CD14-positive monocyte (primary cell): ENCODE results near the gene AKT1. TPM values are rescaled to one million over a fixed set of nuclear protein-coding genes. Genes with fewer than 3 reads are reported as not detected.

Experiments
- DNase-seq, 3 donors: peaks; one replicate each; pipeline ENCODE4 v3.0.0-alpha.2; 2011 to 2022
- H2AFZ ChIP-seq: 2 replicates; pipeline ENCODE4 v1.6.0; 2012; ENCODE audit warnings: mild to moderate bottlenecking, low read depth, low read length, inconsistent platforms; ENCODE audit not compliant: insufficient read depth, poor library complexity, severe bottlenecking
- H3K27ac ChIP-seq, 2 donors: 1 replicate in 1 of 2; 2 replicates in 1 of 2; pipeline ENCODE4 v1.5.1; 2012 to 2013; ENCODE audit warnings: low read length in 2 of 2, control low read depth in 1 of 2, inconsistent platforms in 1 of 2, low read depth in 1 of 2, mild to moderate bottlenecking in 1 of 2
- H3K27me3 ChIP-seq, 2 donors: one replicate each; pipeline versions ENCODE4 v1.6.0 to v1.6.1; 2011 to 2013; ENCODE audit warnings: low read length in 2 of 2; ENCODE audit not compliant: control insufficient read depth in 2 of 2, insufficient read depth in 2 of 2
- H3K36me3 ChIP-seq, 2 donors: replicated peaks in 1 of 2; 1 replicate in 1 of 2; 2 replicates in 1 of 2; pipeline versions ENCODE4 v1.5.1 to v1.6.1; 2012 to 2013; ENCODE audit warnings: low read length in 2 of 2, control low read depth in 1 of 2, inconsistent platforms in 1 of 2, mild to moderate bottlenecking in 1 of 2; ENCODE audit not compliant: insufficient read depth in 2 of 2, control insufficient read depth in 1 of 2
- H3K4me1 ChIP-seq, 2 donors: 1 replicate in 1 of 2; 2 replicates in 1 of 2; pipeline versions ENCODE4 v1.5.1 to v1.6.1; 2012 to 2013; ENCODE audit warnings: low read length in 2 of 2, control low read depth in 1 of 2, inconsistent platforms in 1 of 2, mild to moderate bottlenecking in 1 of 2, moderate library complexity in 1 of 2; ENCODE audit not compliant: insufficient read depth in 2 of 2, control insufficient read depth in 1 of 2
- H3K4me2 ChIP-seq: replicated peaks from 2 replicates; pipeline ENCODE3; 2012; ENCODE audit warnings: low read length, moderate library complexity, mild to moderate bottlenecking; ENCODE audit not compliant: poor library complexity, severe bottlenecking; ENCODE audit errors: extremely low read depth
- H3K4me3 ChIP-seq, 3 experiments: fragments of 200-600 bp in 1 of 3; sonication (generic) in 1 of 3; replicated peaks in 1 of 3; 1 replicate in 2 of 3; 2 replicates in 1 of 3; pipeline ENCODE4 v1.5.1; 2011 to 2013; ENCODE audit warnings: low read length in 3 of 3, mild to moderate bottlenecking in 3 of 3, control low read depth in 2 of 3, low read depth in 2 of 3, inconsistent platforms in 1 of 3, moderate library complexity in 1 of 3
- H3K79me2 ChIP-seq: 2 replicates; pipeline ENCODE4 v1.6.0; 2012; ENCODE audit warnings: mild to moderate bottlenecking, control low read depth, inconsistent platforms, low read length, moderate library complexity; ENCODE audit not compliant: insufficient read depth
- H3K9ac ChIP-seq: 2 replicates; pipeline ENCODE4 v1.6.0; 2017; ENCODE audit warnings: low read length, mild to moderate bottlenecking; ENCODE audit not compliant: insufficient read depth, poor library complexity, severe bottlenecking
- H3K9me3 ChIP-seq, 2 donors: replicated peaks in 1 of 2; 1 replicate in 1 of 2; 2 replicates in 1 of 2; pipeline versions ENCODE4 v1.5.1 to v1.6.1; 2012 to 2013; ENCODE audit warnings: low read length in 2 of 2, control low read depth in 1 of 2; ENCODE audit not compliant: control insufficient read depth in 1 of 2, insufficient read depth in 1 of 2
- H4K20me1 ChIP-seq: 2 replicates; pipeline ENCODE4 v1.6.0; 2012; ENCODE audit warnings: mild to moderate bottlenecking, low read length, control low read depth, moderate library complexity; ENCODE audit not compliant: insufficient read depth
- H3K27ac Mint-ChIP-seq, 7 donors: one replicate each; pipeline ENCODE4 v1.8.0; 2020; ENCODE audit warnings: mild to moderate bottlenecking in 7 of 7, mixed read lengths in 7 of 7, moderate library complexity in 6 of 7, inconsistent platforms in 2 of 7
- H3K27me3 Mint-ChIP-seq, 3 donors: one replicate each; pipeline ENCODE4 v1.8.0; 2021 to 2022; ENCODE audit warnings: low read depth in 3 of 3, mild to moderate bottlenecking in 3 of 3, mixed read lengths in 3 of 3, moderate library complexity in 3 of 3, inconsistent platforms in 1 of 3
- H3K36me3 Mint-ChIP-seq, 2 donors: one replicate each; pipeline ENCODE4 v1.8.0; 2020; ENCODE audit warnings: mixed read lengths in 2 of 2, inconsistent platforms in 1 of 2, mild to moderate bottlenecking in 1 of 2
- H3K4me1 Mint-ChIP-seq: one replicate; pipeline ENCODE4 v1.8.0; 2020; ENCODE audit warnings: mild to moderate bottlenecking, mixed read lengths
- H3K4me3 Mint-ChIP-seq, 2 donors: one replicate each; pipeline ENCODE4 v1.8.0; 2020; ENCODE audit warnings: mild to moderate bottlenecking in 2 of 2, mixed read lengths in 2 of 2, moderate library complexity in 1 of 2
- H3K9me3 Mint-ChIP-seq, 7 donors: one replicate each; pipeline ENCODE4 v1.8.0; 2020 to 2022; ENCODE audit warnings: mixed read lengths in 7 of 7, mild to moderate bottlenecking in 6 of 7, moderate library complexity in 6 of 7, inconsistent platforms in 2 of 7
- WGBS: methylation state at CpG from one replicate; pipeline ENCODE4 v1.1.5; 2013; ENCODE audit warnings: missing lambda C conversion rate; ENCODE audit not compliant: insufficient coverage; 5-methylcytosine and 5-hydroxymethylcytosine counted together
- intact Hi-C, 2 donors: fragments of 100-400 bp; cut with micrococcal nuclease; formaldehyde crosslinking; loops; one replicate each; pipeline versions ENCODE4 v1.15.0 to v1.15.1; 2023
- polyA plus RNA-seq, 3 donors: library from polyadenylated mRNA; depleted of rRNA in 1 of 3; unstranded in 2 of 3; stranded (reverse) in 1 of 3; fragments of 300-500 nt in 2 of 3; fragments of >200 nt in 1 of 3; fragmentation: Illumina TruSeq in 2 of 3; gene quantifications; 1 replicate in 2 of 3; 2 replicates in 1 of 3; pipeline ENCODE4 v1.2.3, GENCODE V29; 2012 to 2021
- TF ChIP-seq, protein P1 (sequence below): fragments of 200-600 bp; IDR thresholded peaks from one replicate; pipeline ENCODE4 v1.8.0; 2022; ENCODE audit warnings: antibody characterized with exemption, mild to moderate bottlenecking

The AKT1 gene
- polyA plus RNA-seq, 3 donors: 7.2 to 180 (median 26.4) TPM

DNA sequence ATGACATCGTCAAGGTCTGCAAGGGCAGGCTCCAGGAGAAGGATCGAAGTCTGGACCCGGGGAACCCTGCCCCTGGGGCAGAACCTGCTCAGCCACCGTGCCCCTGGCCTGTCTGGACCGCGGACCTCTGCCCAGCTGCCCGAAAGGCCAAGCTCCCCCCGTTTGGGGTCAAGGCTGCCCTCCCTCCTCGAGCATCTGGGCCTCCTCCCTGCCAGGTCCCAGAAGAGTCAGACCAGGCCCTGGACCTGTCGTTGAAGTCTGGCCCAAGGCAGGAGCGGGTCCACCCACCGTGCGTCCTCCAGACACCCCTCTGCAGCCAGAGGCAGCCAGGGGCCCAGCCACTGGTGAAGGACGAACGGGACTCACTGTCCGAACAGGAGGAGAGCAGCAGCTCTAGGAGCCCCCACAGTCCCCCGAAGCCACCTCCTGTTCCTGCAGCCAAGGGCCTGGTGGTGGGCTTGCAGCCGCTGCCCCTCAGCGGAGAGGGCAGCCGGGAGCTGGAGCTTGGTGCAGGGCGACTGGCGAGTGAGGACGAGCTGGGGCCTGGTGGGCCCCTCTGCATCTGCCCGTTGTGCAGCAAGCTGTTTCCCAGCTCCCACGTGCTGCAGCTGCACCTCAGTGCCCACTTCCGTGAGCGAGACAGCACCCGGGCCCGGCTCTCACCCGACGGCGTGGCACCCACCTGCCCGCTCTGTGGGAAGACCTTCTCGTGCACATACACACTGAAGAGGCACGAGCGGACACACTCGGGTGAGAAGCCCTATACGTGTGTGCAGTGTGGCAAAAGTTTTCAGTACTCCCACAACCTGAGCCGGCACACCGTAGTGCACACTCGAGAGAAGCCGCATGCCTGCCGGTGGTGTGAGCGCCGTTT lies 6.2 kb upstream of the AKT1 start:
- peaks cover 0 to 4% of the 10 kb centered on the region in 2 donors for H3K36me3 Mint-ChIP-seq
- H3K27ac ChIP-seq: no peak overlapping the region
- peak overlapping the region; percentile 89 for H3K4me2 ChIP-seq
- WGBS: 82% methylated on average over 45 of the region's 45 CpGs
- intact Hi-C loops: no loop called here
- H3K4me1 Mint-ChIP-seq: peaks cover 26% of the 10 kb centered on the region
- H3K9me3 ChIP-seq: no peaks in the 10 kb centered on the region
- TF ChIP-seq, protein P1, sequence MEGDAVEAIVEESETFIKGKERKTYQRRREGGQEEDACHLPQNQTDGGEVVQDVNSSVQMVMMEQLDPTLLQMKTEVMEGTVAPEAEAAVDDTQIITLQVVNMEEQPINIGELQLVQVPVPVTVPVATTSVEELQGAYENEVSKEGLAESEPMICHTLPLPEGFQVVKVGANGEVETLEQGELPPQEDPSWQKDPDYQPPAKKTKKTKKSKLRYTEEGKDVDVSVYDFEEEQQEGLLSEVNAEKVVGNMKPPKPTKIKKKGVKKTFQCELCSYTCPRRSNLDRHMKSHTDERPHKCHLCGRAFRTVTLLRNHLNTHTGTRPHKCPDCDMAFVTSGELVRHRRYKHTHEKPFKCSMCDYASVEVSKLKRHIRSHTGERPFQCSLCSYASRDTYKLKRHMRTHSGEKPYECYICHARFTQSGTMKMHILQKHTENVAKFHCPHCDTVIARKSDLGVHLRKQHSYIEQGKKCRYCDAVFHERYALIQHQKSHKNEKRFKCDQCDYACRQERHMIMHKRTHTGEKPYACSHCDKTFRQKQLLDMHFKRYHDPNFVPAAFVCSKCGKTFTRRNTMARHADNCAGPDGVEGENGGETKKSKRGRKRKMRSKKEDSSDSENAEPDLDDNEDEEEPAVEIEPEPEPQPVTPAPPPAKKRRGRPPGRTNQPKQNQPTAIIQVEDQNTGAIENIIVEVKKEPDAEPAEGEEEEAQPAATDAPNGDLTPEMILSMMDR: no peak
- no peaks in the 10 kb centered on the region for H3K9me3 Mint-ChIP-seq
- peak overlapping the region; percentile 83 to 89 for H3K4me3 Mint-ChIP-seq
- H4K20me1 ChIP-seq: no peaks in the 10 kb centered on the region
- no peak for DNase-seq
- H3K27ac Mint-ChIP-seq: peak overlapping the region in 1 of 7 donors; percentile 18
- H3K79me2 ChIP-seq: no peaks in the 10 kb centered on the region
- H3K4me1 ChIP-seq: peaks cover 18 to 23% of the 10 kb centered on the region in 2 donors
- peak overlapping the region; percentile 58 for H3K9ac ChIP-seq
- peak overlapping the region; percentile 81 for H2AFZ ChIP-seq
- no peaks in the 10 kb centered on the region for H3K36me3 ChIP-seq
- peaks cover 0 to 34% of the 10 kb centered on the region in 2 donors for H3K27me3 ChIP-seq
- H3K27me3 Mint-ChIP-seq: peaks cover 20 to 50% (median 33%) of the 10 kb centered on the region in 3 donors
- H3K4me3 ChIP-seq: peak overlapping the region; percentile 32 to 79 (median 61)

DNA sequence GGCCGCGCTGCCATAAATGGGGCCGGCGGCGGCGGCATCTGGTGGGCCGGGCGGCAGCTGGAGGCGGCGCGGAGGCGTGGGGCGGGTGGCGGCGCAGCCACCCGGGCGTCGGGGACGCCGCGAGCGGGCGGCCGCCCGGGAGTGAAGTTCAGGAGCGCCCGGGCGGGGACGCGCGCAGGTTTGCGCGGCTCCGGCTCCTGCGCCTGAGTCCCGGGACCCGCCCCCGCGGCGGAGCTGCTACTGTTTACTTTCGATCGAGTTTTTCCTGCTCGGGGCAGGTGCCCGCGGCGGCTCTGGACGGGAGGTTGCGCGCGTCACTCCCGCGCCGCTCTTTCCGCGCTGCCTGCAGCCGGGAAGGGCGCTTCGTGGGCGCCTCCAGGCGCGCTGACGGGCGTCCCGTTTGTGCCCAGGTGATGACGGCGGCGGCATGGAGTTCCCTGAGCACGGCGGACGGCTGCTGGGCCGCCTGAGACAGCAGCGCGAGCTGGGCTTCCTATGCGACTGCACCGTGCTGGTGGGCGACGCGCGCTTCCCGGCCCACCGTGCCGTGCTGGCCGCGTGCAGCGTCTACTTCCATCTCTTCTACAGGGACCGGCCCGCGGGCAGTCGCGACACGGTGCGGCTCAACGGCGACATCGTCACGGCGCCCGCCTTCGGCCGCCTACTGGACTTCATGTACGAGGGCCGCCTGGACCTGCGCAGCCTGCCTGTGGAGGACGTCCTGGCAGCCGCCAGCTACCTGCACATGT lies 5.4 kb upstream of the AKT1 start, which contains the start of gene ZBTB42:
ZBTB42 (plus strand) TSS at position 331 of the 749 bp plus-strand sequence; CDS start at position 428, 97 bp downstream.
- peak; percentile 12 to 25 (median 21) for DNase-seq
- peaks cover 29% of the 10 kb centered on the region for H3K4me1 Mint-ChIP-seq
- TF ChIP-seq, protein P1: no peak
- Histone ChIP-seq H3K4me2 (peak within 1 kb of the TSS; percentile 89), H3K27ac (no peak within 1 kb of the TSS), H3K9ac (peak within 1 kb of the TSS; percentile 58), H3K4me1 (peaks cover 24 to 29% of the 10 kb centered on the region in 2 donors), H3K36me3 (no peaks in the 10 kb centered on the region), H3K79me2 (no peaks in the 10 kb centered on the region), H3K27me3 (peaks cover 0 to 34% of the 10 kb centered on the region in 2 donors), H3K4me3 (peak within 1 kb of the TSS; percentile 50 to 79 (median 61)), H3K9me3 (no peaks in the 10 kb centered on the region), H4K20me1 (no peaks in the 10 kb centered on the region), H2AFZ (peak within 1 kb of the TSS; percentile 81)
- peak within 1 kb of the TSS; percentile 83 to 89 for H3K4me3 Mint-ChIP-seq
- H3K27ac Mint-ChIP-seq: peak within 1 kb of the TSS in 3 of 7 donors; percentile 28 to 76 (median 53)
- H3K27me3 Mint-ChIP-seq: peaks cover 21 to 57% (median 33%) of the 10 kb centered on the region in 3 donors
- H3K36me3 Mint-ChIP-seq: peaks cover 0 to 4% of the 10 kb centered on the region in 2 donors
- no peaks in the 10 kb centered on the region for H3K9me3 Mint-ChIP-seq
- 1% methylated on average over 105 of the region's 105 CpGs for WGBS
- intact Hi-C loops: no loop called here
